DND-41 (cell line): ENCODE data around the gene JAKMIP1.

Experiments used
- ATAC-seq: fragments of 200-7000 bp; cut with Tn5 transposase; 3 replicates; pipeline ENCODE4 v1.9.1; 2021; ENCODE audit warnings: low read depth; ENCODE audit not compliant: insufficient read depth
- DNase-seq: peaks from one replicate; pipeline ENCODE4 v3.0.0-alpha.2; 2020
- H2AFZ ChIP-seq: 2 replicates; pipeline ENCODE4 v1.6.0; 2012; ENCODE audit warnings: low read depth, low read length
- H3K27ac ChIP-seq: 2 replicates; pipeline ENCODE4 v1.5.1; 2012; ENCODE audit warnings: low read length, inconsistent platforms
- H3K27me3 ChIP-seq: fragments of 200-600 bp; sonication (generic); 2 replicates; pipeline ENCODE4 v1.6.0; 2012; ENCODE audit warnings: low read length, mild to moderate bottlenecking, inconsistent platforms; ENCODE audit not compliant: insufficient read depth, poor library complexity
- H3K36me3 ChIP-seq: 2 replicates; pipeline ENCODE4 v1.5.1; 2012; ENCODE audit warnings: low read length, inconsistent platforms; ENCODE audit not compliant: insufficient read depth
- H3K4me1 ChIP-seq: 2 replicates; pipeline ENCODE4 v1.5.1; 2012; ENCODE audit warnings: mild to moderate bottlenecking, low read length; ENCODE audit not compliant: insufficient read depth
- H3K4me2 ChIP-seq: 2 replicates; pipeline ENCODE4 v1.6.0; 2012; ENCODE audit warnings: mild to moderate bottlenecking, moderate library complexity, low read length, inconsistent platforms; ENCODE audit not compliant: insufficient read depth
- H3K4me3 ChIP-seq, 2 experiments: fragments of 200-600 bp in 1 of 2; shearing (Covaris generic) in 1 of 2; 2 replicates each; pipeline ENCODE4 v1.5.1; 2012 to 2016; ENCODE audit warnings: inconsistent platforms in 2 of 2, low read length in 2 of 2, mild to moderate bottlenecking in 2 of 2, low read depth in 1 of 2, moderate library complexity in 1 of 2
- H3K79me2 ChIP-seq: 2 replicates; pipeline ENCODE4 v1.6.0; 2012; ENCODE audit warnings: low read length, inconsistent platforms; ENCODE audit not compliant: insufficient read depth
- H3K9ac ChIP-seq: 2 replicates; pipeline ENCODE4 v1.6.0; 2012; ENCODE audit warnings: low read depth, mild to moderate bottlenecking, inconsistent platforms, low read length, moderate library complexity
- H3K9me3 ChIP-seq: 2 replicates; pipeline ENCODE4 v1.5.1; 2012; ENCODE audit warnings: low read length, moderate library complexity, mild to moderate bottlenecking, inconsistent platforms; ENCODE audit not compliant: insufficient read depth, severe bottlenecking
- H4K20me1 ChIP-seq: 2 replicates; pipeline ENCODE4 v1.6.0; 2012; ENCODE audit warnings: low read length; ENCODE audit not compliant: insufficient read depth
- CTCF ChIP-seq: IDR thresholded peaks from 2 replicates; pipeline ENCODE4 v1.5.1; 2012; ENCODE audit warnings: borderline replicate concordance, low read length, moderate library complexity, mild to moderate bottlenecking; ENCODE audit not compliant: poor library complexity, severe bottlenecking; ENCODE audit errors: extremely low read depth
- EZH2 ChIP-seq: IDR thresholded peaks from 3 replicates; pipeline ENCODE4 v1.6.1; 2012; ENCODE audit warnings: borderline replicate concordance, low read depth, mild to moderate bottlenecking, moderate library complexity, low read length, inconsistent platforms; ENCODE audit not compliant: severe bottlenecking

JAKMIP1 gene

DNA sequence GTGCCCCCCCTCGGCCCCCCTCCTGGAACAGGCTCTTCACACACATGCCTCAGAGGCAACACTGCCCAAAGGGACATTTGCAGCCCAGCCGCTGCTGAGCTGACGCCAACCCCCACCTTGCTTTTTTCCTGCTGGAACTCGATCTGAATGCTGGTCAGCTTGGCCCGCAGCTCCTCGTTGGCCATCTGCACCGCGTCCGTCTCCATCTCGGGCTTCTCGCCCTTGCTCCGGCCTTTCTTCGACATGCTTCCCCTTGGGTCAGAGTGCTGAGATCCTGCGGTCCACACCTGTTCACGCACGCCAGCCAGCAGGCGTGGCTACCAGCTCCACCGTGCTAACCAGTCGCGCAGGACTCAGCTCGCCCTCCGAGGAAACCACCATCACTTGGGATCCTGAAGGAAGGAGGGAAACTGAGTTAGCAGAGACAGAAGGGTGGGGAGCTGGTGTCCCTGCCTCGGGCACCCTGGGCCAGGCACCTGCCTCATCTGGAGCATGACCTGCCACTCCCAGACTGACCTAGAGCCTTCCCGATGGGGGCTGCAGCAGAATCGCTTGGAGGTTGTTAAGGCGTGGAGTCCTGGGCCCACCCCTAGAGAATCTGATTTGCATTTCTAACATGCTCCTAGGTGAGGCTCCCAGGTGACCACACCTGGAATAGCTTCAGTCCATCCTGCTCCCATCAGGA lies 87.6 kb downstream of the JAKMIP1 start:
- Histone ChIP-seq H3K4me3 (no peak overlapping the region), H4K20me1 (peaks cover 2% of the 10 kb centered on the region; the same call in 1 of the 2 replicates), H3K9ac (no peak overlapping the region), H3K4me1 (no peaks in the 10 kb centered on the region), H3K79me2 (no peaks in the 10 kb centered on the region), H2AFZ (no peak overlapping the region), H3K27me3 (no peaks in the 10 kb centered on the region), H3K36me3 (no peaks in the 10 kb centered on the region), H3K4me2 (no peak overlapping the region), H3K27ac (no peak overlapping the region), H3K9me3 (no peaks in the 10 kb centered on the region)
- ATAC-seq (no peak), DNase-seq (no peak)
- no peak for TF ChIP-seq CTCF
- TF ChIP-seq EZH2, result no peak

DNA sequence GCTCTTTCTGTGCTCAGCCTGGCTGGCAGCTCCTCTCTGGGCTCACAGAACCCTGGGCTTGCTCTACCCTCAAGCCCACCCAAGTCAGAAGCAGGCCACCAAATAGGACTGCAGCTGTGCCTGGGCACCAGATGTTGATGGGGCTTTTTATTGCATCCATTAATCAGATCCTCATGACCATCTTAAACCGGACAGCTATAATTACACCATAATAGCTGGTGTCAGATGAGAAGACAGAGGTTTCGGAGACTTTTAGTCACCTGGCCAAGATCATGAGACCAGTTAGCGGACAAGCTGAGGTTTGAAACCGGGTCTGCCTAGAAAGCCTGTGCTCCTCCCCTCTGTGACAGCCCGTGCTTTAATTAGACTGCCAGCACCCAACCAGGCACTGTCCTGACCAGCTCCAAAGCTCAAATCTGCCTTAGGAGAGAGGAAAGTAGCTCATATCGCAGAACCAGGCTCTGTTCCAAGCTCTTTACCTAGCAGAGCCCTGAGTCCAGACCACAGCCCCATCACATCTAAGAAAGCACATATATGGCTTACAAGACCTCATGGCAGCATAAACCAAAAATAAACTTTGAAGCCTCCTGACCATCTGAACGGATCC lies 88.9 kb downstream of the JAKMIP1 start:
- H3K4me1 ChIP-seq, result no peaks in the 10 kb centered on the region
- ATAC-seq (no peak), DNase-seq (no peak)
- no peak overlapping the region for H3K4me3 ChIP-seq
- no peak overlapping the region for H2AFZ ChIP-seq
- H3K36me3 ChIP-seq, result no peaks in the 10 kb centered on the region
- H3K27ac ChIP-seq, result no peak overlapping the region
- no peaks in the 10 kb centered on the region for H3K79me2 ChIP-seq
- no peak overlapping the region for H3K9ac ChIP-seq
- peaks cover 2% of the 10 kb centered on the region; the same call in 1 of the 2 replicates for H4K20me1 ChIP-seq
- no peak overlapping the region for H3K4me2 ChIP-seq
- TF ChIP-seq EZH2 (no peak), CTCF (no peak)
- H3K9me3 ChIP-seq, result no peaks in the 10 kb centered on the region
- no peaks in the 10 kb centered on the region for H3K27me3 ChIP-seq

- Histone ChIP-seq H2AFZ (no peak overlapping the region), H3K36me3 (no peaks in the 10 kb centered on the region), H3K27me3 (no peaks in the 10 kb centered on the region), H4K20me1 (0 out of 2 replicates have a peak, but pooled peaks cover 2% of the 10 kb centered on the region), H3K4me2 (no peak overlapping the region), H3K79me2 (no peaks in the 10 kb centered on the region), H3K9me3 (no peaks in the 10 kb centered on the region), H3K9ac (no peak overlapping the region), H3K4me3 (no peak overlapping the region), H3K4me1 (no peaks in the 10 kb centered on the region), H3K27ac (no peak overlapping the region)
- no peak for TF ChIP-seq CTCF
- TF ChIP-seq EZH2, result no peak
- no peak for DNase-seq
- no peak for ATAC-seq
Observed at GRCh38 chr4:6110681-6111353, 89.5 kb downstream of the JAKMIP1 start.
